A673 (cell line): ENCODE data around the gene SPP1.

Experiments
- EZH2 ChIP-seq: fragments of 200-600 bp; sonication (generic); IDR thresholded peaks from 2 replicates; pipeline ENCODE4 v1.6.1; 2017; ENCODE audit warnings: borderline replicate concordance, low read depth, mild to moderate bottlenecking, mixed read lengths, antibody characterized with exemption, low read length; ENCODE audit not compliant: poor library complexity, severe bottlenecking
- TF ChIP-seq, protein P1 (sequence below): fragments of 300-800, 200-600 bp; sonication (generic); conservative IDR thresholded peaks from 2 replicates; pipeline ENCODE4 v1.5.1; 2017; ENCODE audit warnings: low read depth, mild to moderate bottlenecking, antibody characterized with exemption, low read length, moderate library complexity, mixed read lengths

DNA sequence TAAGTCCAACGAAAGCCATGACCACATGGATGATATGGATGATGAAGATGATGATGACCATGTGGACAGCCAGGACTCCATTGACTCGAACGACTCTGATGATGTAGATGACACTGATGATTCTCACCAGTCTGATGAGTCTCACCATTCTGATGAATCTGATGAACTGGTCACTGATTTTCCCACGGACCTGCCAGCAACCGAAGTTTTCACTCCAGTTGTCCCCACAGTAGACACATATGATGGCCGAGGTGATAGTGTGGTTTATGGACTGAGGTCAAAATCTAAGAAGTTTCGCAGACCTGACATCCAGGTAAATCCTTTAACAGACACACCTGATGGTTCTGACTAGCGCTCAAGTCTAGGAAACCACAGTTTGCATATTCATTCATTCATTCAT, 6.0 kb downstream of the SPP1 start:
- TF ChIP-seq, protein P1, sequence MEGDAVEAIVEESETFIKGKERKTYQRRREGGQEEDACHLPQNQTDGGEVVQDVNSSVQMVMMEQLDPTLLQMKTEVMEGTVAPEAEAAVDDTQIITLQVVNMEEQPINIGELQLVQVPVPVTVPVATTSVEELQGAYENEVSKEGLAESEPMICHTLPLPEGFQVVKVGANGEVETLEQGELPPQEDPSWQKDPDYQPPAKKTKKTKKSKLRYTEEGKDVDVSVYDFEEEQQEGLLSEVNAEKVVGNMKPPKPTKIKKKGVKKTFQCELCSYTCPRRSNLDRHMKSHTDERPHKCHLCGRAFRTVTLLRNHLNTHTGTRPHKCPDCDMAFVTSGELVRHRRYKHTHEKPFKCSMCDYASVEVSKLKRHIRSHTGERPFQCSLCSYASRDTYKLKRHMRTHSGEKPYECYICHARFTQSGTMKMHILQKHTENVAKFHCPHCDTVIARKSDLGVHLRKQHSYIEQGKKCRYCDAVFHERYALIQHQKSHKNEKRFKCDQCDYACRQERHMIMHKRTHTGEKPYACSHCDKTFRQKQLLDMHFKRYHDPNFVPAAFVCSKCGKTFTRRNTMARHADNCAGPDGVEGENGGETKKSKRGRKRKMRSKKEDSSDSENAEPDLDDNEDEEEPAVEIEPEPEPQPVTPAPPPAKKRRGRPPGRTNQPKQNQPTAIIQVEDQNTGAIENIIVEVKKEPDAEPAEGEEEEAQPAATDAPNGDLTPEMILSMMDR = no peak
- no peak for TF ChIP-seq EZH2
